Measurements from ENCODE around the gene OR6B1. TPM values are rescaled to one million over a fixed set of nuclear protein-coding genes. Genes with fewer than 3 reads are reported as not detected.
"Not testable (repeated sequence)": the region's sequence is repeated elsewhere in the genome, so short reads cannot be mapped to it uniquely, and the experiment has no call there.

OR6B1 gene
- total and polyA plus RNA-seq, 2 donors (not counting 3 experiments of a cell fraction or from before 2014, with no cell fraction given), result not detected

DNA sequence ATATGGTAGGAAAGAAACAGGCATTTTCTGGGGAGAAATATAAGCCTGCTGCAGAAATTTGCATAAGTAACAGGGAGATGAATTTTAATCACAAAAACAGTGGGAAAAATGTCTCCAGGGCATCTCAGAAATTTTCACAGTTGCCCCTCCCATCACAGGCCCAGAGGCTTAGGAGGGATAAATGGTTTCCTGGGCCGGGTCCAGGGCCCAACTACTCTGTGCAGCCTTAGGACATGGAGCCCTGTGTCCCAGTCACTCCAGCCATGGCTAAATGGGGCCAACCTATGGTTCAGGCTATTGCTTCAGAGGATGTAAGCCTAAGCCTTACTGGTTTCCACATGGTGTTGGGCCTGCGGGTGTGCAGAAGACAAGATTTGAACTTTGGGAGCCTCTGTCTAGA, 9.2 kb downstream of the OR6B1 start:
- POLR2A ChIA-PET, result no interaction called here
- intact Hi-C loops (cut with micrococcal nuclease), result no loop called here

DNA sequence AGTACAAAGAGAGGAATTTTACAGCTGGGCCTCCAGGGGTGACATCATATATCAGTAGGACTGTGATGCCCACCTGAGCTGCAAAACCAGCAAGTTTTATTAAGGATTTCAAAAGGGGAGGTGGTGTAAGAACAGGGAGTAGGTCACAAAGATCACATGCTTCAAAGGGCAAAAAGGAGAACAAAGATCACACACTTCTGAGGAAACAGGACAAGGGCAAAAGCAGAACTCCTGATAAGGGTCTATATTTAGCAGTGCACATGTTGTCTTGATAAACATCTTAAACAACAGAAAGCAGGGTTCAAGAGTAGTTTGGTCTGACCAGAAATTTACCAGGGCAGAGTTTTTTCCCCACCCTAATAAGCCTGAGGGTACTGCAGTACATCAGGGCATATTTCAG, 9.9 kb downstream of the OR6B1 start:
- DNase-seq (ENCODE audit: low read depth, low spot score); H3K27ac ChIP-seq (ENCODE audit: insufficient read depth, low read depth, low read length); dilution Hi-C loops (cut with MboI; ENCODE audit: extremely low pct_ligation_motif_present, low sequenced_read_pairs); H3K9ac ChIP-seq (replicated peaks; ENCODE audit: extremely low read depth, insufficient read depth, low read length); H3K4me2 ChIP-seq (ENCODE audit: insufficient read depth, low read length); H2AFZ ChIP-seq (ENCODE audit: low read depth, low read length); intact Hi-C loops (cut with micrococcal nuclease); FAIRE-seq; H3K4me3 ChIP-seq (replicated peaks in 1 of 3; ENCODE audit: insufficient read depth in 1 of 3, low read depth in 1 of 3, low read length in 3 of 3); H3K79me2 ChIP-seq (ENCODE audit: control insufficient read depth, insufficient read depth, low read length); H3K27me3 ChIP-seq (ENCODE audit: control insufficient read depth in 2 of 2, insufficient read depth in 2 of 2, low read length in 2 of 2); H3K4me1 ChIP-seq (ENCODE audit: control insufficient read depth, extremely low read depth, insufficient read depth, low read length); BruUV-seq (replicated peaks); POLR2A ChIA-PET; CTCF ChIA-PET; H3K36me3 ChIP-seq (ENCODE audit: control insufficient read depth in 2 of 2, extremely low read depth in 1 of 2, insufficient read depth in 2 of 2, low read length in 2 of 2); H3K9me1 ChIP-seq (replicated peaks; ENCODE audit: control insufficient read depth, extremely low read depth, insufficient read depth, low read length); H4K20me1 ChIP-seq (replicated peaks; ENCODE audit: control insufficient read depth, extremely low read depth, insufficient read depth, low read length); H3K9me3 ChIP-seq (replicated peaks; ENCODE audit: control insufficient read depth, insufficient read depth, low read length): not testable (repeated sequence)

More for the DNA sequence above, 9.2 kb downstream of the OR6B1 start:
- no peaks in the 10 kb centered on the region for H3K36me3 ChIP-seq (ENCODE audit: control insufficient read depth in 2 of 2, extremely low read depth in 1 of 2, insufficient read depth in 2 of 2, low read length in 2 of 2)
- no peak for FAIRE-seq
- H3K9ac ChIP-seq (replicated peaks; ENCODE audit: extremely low read depth, insufficient read depth, low read length), result no peak overlapping the region
- TF ChIP-seq JUN (IDR thresholded peaks at IDR 0.05; ENCODE audit: borderline replicate concordance, insufficient read depth, insufficient read length, low read depth) (no peak), MYC (IDR thresholded peaks at IDR 0.05; ENCODE audit: low read depth, low read length) (no peak), POLR2AphosphoS5 (IDR thresholded peaks at IDR 0.05; ENCODE audit: insufficient read depth, low read depth, low read length) (no peak), GATA2 (IDR thresholded peaks at IDR 0.05; ENCODE audit: insufficient read depth, insufficient read length, low read depth, low read length) (no peak), EZH2 (IDR thresholded peaks at IDR 0.05; ENCODE audit: borderline replicate concordance, low read depth, low read length, severe bottlenecking) (no peak), CTCF (IDR thresholded peaks at IDR 0.05; ENCODE audit: extremely low read depth in 1 of 2, insufficient read depth in 1 of 2, low read depth in 1 of 2, low read length in 2 of 2) (no peak), MAX (IDR thresholded peaks at IDR 0.05; ENCODE audit: insufficient read depth, insufficient read length) (no peak), POLR2A (IDR thresholded peaks at IDR 0.05; ENCODE audit: low read depth, low read length) (no peak), FOS (IDR thresholded peaks at IDR 0.05; ENCODE audit: borderline replicate concordance, insufficient read depth, low read length) (no peak)
- no peaks in the 10 kb centered on the region for H3K4me1 ChIP-seq (ENCODE audit: control insufficient read depth, extremely low read depth, insufficient read depth, low read length)
- H3K9me3 ChIP-seq (replicated peaks; ENCODE audit: control insufficient read depth, insufficient read depth, low read length), result no peaks in the 10 kb centered on the region
- peaks cover 0 to 3% of the 10 kb centered on the region in 2 experiments for H3K27me3 ChIP-seq (ENCODE audit: control insufficient read depth in 2 of 2, insufficient read depth in 2 of 2, low read length in 2 of 2)
- H3K4me3 ChIP-seq (replicated peaks in 1 of 3; ENCODE audit: insufficient read depth in 1 of 3, low read depth in 1 of 3, low read length in 3 of 3), result no peak overlapping the region
- dilution Hi-C loops (cut with MboI; ENCODE audit: extremely low pct_ligation_motif_present, low sequenced_read_pairs), result no loop called here
- no peak overlapping the region for H3K27ac ChIP-seq (ENCODE audit: insufficient read depth, low read depth, low read length)
- H2AFZ ChIP-seq (ENCODE audit: low read depth, low read length), result no peak overlapping the region
- no peak overlapping the region for H3K4me2 ChIP-seq (ENCODE audit: insufficient read depth, low read length)
- no peaks in the 10 kb centered on the region for H3K9me1 ChIP-seq (replicated peaks; ENCODE audit: control insufficient read depth, extremely low read depth, insufficient read depth, low read length)
- CTCF ChIA-PET, result no interaction called here
- BruUV-seq (replicated peaks), result no TSS peak
- no peaks in the 10 kb centered on the region for H4K20me1 ChIP-seq (replicated peaks; ENCODE audit: control insufficient read depth, extremely low read depth, insufficient read depth, low read length)
- DNase-seq (ENCODE audit: low read depth, low spot score), result no peak
- no peaks in the 10 kb centered on the region for H3K79me2 ChIP-seq (ENCODE audit: control insufficient read depth, insufficient read depth, low read length)

DNA sequence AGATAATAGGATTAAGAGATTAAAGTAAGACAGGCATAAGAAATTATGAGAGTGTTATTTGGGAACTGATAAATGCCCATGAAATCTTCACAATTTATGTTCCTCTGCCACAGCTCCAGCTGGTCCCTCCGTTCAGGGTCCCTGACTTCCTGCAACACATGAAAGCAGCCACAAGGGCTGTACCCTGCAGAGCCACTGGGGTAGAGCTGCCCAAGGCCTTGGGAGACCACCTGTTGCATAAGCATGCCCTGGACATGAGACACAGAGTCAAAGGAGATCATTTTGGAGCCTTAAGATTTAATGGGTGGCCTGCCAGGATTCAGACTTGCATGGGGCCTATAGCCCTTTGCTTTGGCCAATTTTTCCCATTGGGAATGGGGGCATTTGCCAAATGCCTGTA, 10.7 kb downstream of the OR6B1 start:
- intact Hi-C loops (cut with micrococcal nuclease); H3K9me1 ChIP-seq (replicated peaks; ENCODE audit: control insufficient read depth, extremely low read depth, insufficient read depth, low read length); H3K9ac ChIP-seq (replicated peaks; ENCODE audit: extremely low read depth, insufficient read depth, low read length); H3K79me2 ChIP-seq (ENCODE audit: control insufficient read depth, insufficient read depth, low read length); FAIRE-seq; dilution Hi-C loops (cut with MboI; ENCODE audit: extremely low pct_ligation_motif_present, low sequenced_read_pairs); H3K27me3 ChIP-seq (ENCODE audit: control insufficient read depth in 2 of 2, insufficient read depth in 2 of 2, low read length in 2 of 2); H3K27ac ChIP-seq (ENCODE audit: insufficient read depth, low read depth, low read length); BruUV-seq (replicated peaks); H4K20me1 ChIP-seq (replicated peaks; ENCODE audit: control insufficient read depth, extremely low read depth, insufficient read depth, low read length); H3K4me2 ChIP-seq (ENCODE audit: insufficient read depth, low read length); H3K4me3 ChIP-seq (replicated peaks in 1 of 3; ENCODE audit: insufficient read depth in 1 of 3, low read depth in 1 of 3, low read length in 3 of 3); H3K4me1 ChIP-seq (ENCODE audit: control insufficient read depth, extremely low read depth, insufficient read depth, low read length); POLR2A ChIA-PET; H3K9me3 ChIP-seq (replicated peaks; ENCODE audit: control insufficient read depth, insufficient read depth, low read length); H3K36me3 ChIP-seq (ENCODE audit: control insufficient read depth in 2 of 2, extremely low read depth in 1 of 2, insufficient read depth in 2 of 2, low read length in 2 of 2); CTCF ChIA-PET; DNase-seq (ENCODE audit: low read depth, low spot score); H2AFZ ChIP-seq (ENCODE audit: low read depth, low read length): not testable (repeated sequence)
